ENCODE results near the gene CHCHD3.

DNA sequence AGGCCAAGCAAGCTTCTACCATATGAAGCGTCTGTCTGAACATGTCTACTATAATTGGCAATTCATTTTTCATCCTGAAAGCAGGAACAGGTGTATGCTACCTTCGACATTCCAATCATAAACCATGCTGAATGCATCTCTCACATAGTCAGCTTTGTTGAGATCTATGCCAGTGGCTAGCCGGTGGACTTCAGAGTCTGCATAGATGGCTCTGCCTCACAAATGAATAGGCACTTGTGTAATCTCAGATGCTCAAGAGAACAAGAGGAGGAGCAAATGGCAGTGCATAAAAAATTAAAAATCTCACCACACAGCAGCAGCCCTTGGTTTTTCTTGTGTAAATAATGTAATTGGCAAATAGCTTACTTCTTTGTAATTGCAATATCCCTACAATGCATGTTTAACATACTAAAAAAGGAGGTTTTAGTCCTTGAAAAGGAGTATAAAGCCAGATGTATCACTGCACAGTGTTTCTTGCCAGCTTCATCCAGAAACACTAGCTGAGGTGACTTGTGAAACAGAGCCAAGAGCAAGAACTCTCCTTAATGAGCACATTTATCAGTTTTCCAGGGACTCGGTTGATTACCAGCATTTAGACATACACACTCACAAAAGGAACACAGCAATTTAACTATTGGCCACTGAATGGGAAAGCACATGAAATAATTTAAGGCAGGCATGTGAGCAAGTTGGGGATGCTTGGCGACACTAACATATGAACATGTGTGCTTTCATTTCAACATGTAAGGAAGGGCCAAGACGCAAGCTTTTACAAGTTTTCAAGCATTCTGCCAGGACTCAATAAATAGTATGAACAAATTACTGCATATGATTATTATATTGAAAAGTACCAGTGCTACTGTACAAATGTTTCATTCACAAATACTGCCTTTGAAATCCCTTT, 255.7 kb downstream of the CHCHD3 start:
- TF ChIP-seq, protein P1, sequence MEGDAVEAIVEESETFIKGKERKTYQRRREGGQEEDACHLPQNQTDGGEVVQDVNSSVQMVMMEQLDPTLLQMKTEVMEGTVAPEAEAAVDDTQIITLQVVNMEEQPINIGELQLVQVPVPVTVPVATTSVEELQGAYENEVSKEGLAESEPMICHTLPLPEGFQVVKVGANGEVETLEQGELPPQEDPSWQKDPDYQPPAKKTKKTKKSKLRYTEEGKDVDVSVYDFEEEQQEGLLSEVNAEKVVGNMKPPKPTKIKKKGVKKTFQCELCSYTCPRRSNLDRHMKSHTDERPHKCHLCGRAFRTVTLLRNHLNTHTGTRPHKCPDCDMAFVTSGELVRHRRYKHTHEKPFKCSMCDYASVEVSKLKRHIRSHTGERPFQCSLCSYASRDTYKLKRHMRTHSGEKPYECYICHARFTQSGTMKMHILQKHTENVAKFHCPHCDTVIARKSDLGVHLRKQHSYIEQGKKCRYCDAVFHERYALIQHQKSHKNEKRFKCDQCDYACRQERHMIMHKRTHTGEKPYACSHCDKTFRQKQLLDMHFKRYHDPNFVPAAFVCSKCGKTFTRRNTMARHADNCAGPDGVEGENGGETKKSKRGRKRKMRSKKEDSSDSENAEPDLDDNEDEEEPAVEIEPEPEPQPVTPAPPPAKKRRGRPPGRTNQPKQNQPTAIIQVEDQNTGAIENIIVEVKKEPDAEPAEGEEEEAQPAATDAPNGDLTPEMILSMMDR (IDR thresholded peaks at IDR 0.05), result no peak
- TF ChIP-seq EZH2phosphoT487 (IDR thresholded peaks at IDR 0.05), result no peak
